ENCODE data around the gene CDH4. TPM values are rescaled to one million over a fixed set of nuclear protein-coding genes. Genes with fewer than 3 reads are reported as not detected.
A peak's percentile ranks its signal among the peaks of the same experiment; 100 is the strongest.

Gene CDH4
- not detected in 2 replicates for total RNA-seq (2014; rRNA removed; shearing (Covaris generic))
- total RNA-seq (2022), result not detected in 2 replicates
- percentile 4 among the genes with signal in this experiment for Bru-seq, nascent RNA
- percentile 2 among the genes with signal in this experiment for BruChase-seq, experiment 1, labeled RNA remaining after a 6-hour chase
- BruChase-seq, experiment 2, labeled RNA remaining after a 2-hour chase, result percentile 1 among the genes with signal in this experiment
- long read RNA-seq, partial matches to known transcripts, result 0 of 1 reads
- long read RNA-seq, other reads (novel, unspliced or antisense), result 1 of 1 reads

GRCh38 chr20:61251529-61252393 lies at the start of gene CDH4:
TSS of gene CDH4 (plus strand) at chr20:61252261.
- H2AFZ ChIP-seq (ENCODE audit: low read length), result no peak within 1 kb of the TSS
- DNase-seq (ENCODE audit: low spot score), result no peak
- no peak within 1 kb of the TSS for H3K27ac ChIP-seq (ENCODE audit: low read depth, low read length, poor library complexity, severe bottlenecking)
- CTCF ChIA-PET (ENCODE audit: unreplicated experiment), result no interaction called here
- H3K79me2 ChIP-seq (ENCODE audit: insufficient read depth, low read depth, low read length), result no peaks in the 10 kb centered on the region
- no peaks in the 10 kb centered on the region for H3K36me3 ChIP-seq (ENCODE audit: insufficient read depth, low read length)
- no peak within 1 kb of the TSS for H3K4me3 ChIP-seq (ENCODE audit: low read depth, low read length, poor library complexity, severe bottlenecking)
- POLR2A ChIA-PET, result no interaction called here
- no peaks in the 10 kb centered on the region for H3K4me1 ChIP-seq (ENCODE audit: insufficient read depth, low read length, poor library complexity, severe bottlenecking)
- H3K9me3 ChIP-seq (ENCODE audit: low read length), result no peaks in the 10 kb centered on the region
- H4K20me1 ChIP-seq (ENCODE audit: insufficient read depth, low read length), result no peaks in the 10 kb centered on the region
- H3K4me2 ChIP-seq (ENCODE audit: low read length), result no peak within 1 kb of the TSS
- H3K9me2 ChIP-seq (ENCODE audit: insufficient read depth, low read length), result no peaks in the 10 kb centered on the region
- no TSS peak for BruUV-seq (replicated peaks)
- no peak for TF ChIP-seq EZH2phosphoT487 (IDR thresholded peaks at IDR 0.05; ENCODE audit: borderline replicate concordance, low read depth, low read length)
- no peak for TF ChIP-seq CTCF (conservative IDR thresholded peaks at IDR 0.05; ENCODE audit: low read length)
- intact Hi-C loops (cut with micrococcal nuclease; ENCODE audit: unreplicated experiment), result no loop called here

GRCh38 chr20:61203320-61203719 lies 48.7 kb upstream of the CDH4 start:
- Histone ChIP-seq H3K9me2 (ENCODE audit: insufficient read depth, low read length) (no peaks in the 10 kb centered on the region), H3K4me1 (ENCODE audit: insufficient read depth, low read length, poor library complexity, severe bottlenecking) (no peaks in the 10 kb centered on the region), H3K4me2 (ENCODE audit: low read length) (no peak overlapping the region), H4K20me1 (ENCODE audit: insufficient read depth, low read length) (no peaks in the 10 kb centered on the region), H2AFZ (ENCODE audit: low read length) (no peak overlapping the region), H3K27ac (ENCODE audit: low read depth, low read length, poor library complexity, severe bottlenecking) (no peak overlapping the region), H3K36me3 (ENCODE audit: insufficient read depth, low read length) (no peaks in the 10 kb centered on the region), H3K4me3 (ENCODE audit: low read depth, low read length, poor library complexity, severe bottlenecking) (no peak overlapping the region), H3K9me3 (ENCODE audit: low read length) (no peaks in the 10 kb centered on the region), H3K79me2 (ENCODE audit: insufficient read depth, low read depth, low read length) (no peaks in the 10 kb centered on the region)
- ChIA-PET CTCF (ENCODE audit: unreplicated experiment) (no interaction called here), POLR2A (no interaction called here)
- BruUV-seq (replicated peaks), result no TSS peak
- DNase-seq (ENCODE audit: low spot score), result no peak
- TF ChIP-seq CTCF (conservative IDR thresholded peaks at IDR 0.05; ENCODE audit: low read length) (no peak), EZH2phosphoT487 (IDR thresholded peaks at IDR 0.05; ENCODE audit: borderline replicate concordance, low read depth, low read length) (no peak)
- intact Hi-C loops (cut with micrococcal nuclease; ENCODE audit: unreplicated experiment), result no loop called here

- no peak for DNase-seq (ENCODE audit: low spot score)
- Histone ChIP-seq H2AFZ (ENCODE audit: low read length) (no peak overlapping the region), H3K9me2 (ENCODE audit: insufficient read depth, low read length) (no peaks in the 10 kb centered on the region), H4K20me1 (ENCODE audit: insufficient read depth, low read length) (no peaks in the 10 kb centered on the region), H3K4me3 (ENCODE audit: low read depth, low read length, poor library complexity, severe bottlenecking) (no peak overlapping the region), H3K4me1 (ENCODE audit: insufficient read depth, low read length, poor library complexity, severe bottlenecking) (no peaks in the 10 kb centered on the region), H3K36me3 (ENCODE audit: insufficient read depth, low read length) (no peaks in the 10 kb centered on the region), H3K9me3 (ENCODE audit: low read length) (no peaks in the 10 kb centered on the region), H3K4me2 (ENCODE audit: low read length) (no peak overlapping the region), H3K79me2 (ENCODE audit: insufficient read depth, low read depth, low read length) (no peaks in the 10 kb centered on the region), H3K27ac (ENCODE audit: low read depth, low read length, poor library complexity, severe bottlenecking) (no peak overlapping the region)
- POLR2A ChIA-PET, result no interaction called here
- CTCF ChIA-PET (ENCODE audit: unreplicated experiment), result no interaction called here
- TF ChIP-seq EZH2phosphoT487 (IDR thresholded peaks at IDR 0.05; ENCODE audit: borderline replicate concordance, low read depth, low read length) (no peak), CTCF (conservative IDR thresholded peaks at IDR 0.05; ENCODE audit: low read length) (no peak)
- BruUV-seq (replicated peaks), result no TSS peak
- intact Hi-C loops (cut with micrococcal nuclease; ENCODE audit: unreplicated experiment), result no loop called here
Measured at GRCh38 chr20:61204206-61204605, 47.9 kb upstream of the CDH4 start.

Measured in OCI-LY7 (cell line).